Hematopoietic multipotent progenitor cell treated with erythropoietin and hydrocortisone succinate and interleukin-3 and kit ligand, for 15 days (in vitro differentiated cells): ENCODE results near the gene NLRP6.
"Not testable (repeated sequence)": the region's sequence is repeated elsewhere in the genome, so short reads cannot be mapped to it uniquely, and the experiment has no call there.

Experiments
- DNase-seq: peaks from one replicate; pipeline ENCODE4 v3.0.0-alpha.2; 2015; ENCODE audit warnings: low spot score

Gene NLRP6

GRCh38 chr11:325796-326591, 47.8 kb downstream of the NLRP6 start:
- no peak for DNase-seq

- no peak for DNase-seq
Observed at GRCh38 chr11:326592-326841, 48.3 kb downstream of the NLRP6 start.

DNA sequence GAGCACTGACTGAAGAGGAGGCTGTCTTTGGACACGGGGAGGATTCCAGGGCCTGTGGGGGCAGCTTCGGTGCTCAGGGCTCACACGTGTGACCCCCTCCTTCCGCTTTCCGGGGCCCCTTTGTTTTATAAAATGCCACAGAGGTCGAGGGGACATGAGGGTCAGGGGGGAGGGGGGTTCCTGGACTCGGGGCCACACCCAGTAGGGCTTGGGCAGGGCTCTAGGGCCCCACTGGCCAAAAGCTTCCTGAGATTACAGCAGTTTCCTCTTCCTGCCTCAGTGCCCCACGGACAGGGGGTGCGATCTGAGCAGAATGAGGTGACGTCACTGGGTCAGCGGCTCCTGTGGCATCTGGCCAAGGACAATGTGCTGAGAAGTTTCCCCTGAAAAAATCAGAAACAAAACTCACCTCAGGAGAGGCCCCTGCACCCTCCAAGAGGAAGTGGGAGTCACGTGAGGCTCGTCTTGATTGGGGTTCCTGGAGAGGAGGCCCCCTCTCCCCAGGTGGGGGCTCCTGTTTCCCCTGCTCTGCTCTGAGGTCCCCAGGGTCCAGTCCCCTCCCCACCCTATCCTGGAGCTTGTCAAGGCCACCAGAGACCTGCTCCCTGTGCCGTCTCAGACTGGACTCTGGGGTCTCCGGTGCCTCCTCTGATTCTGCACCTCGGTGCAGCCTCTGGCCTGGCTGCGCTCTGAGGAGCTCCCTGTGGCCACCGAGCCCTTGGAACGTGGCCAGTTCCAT, 48.8 kb downstream of the NLRP6 start:
- no peak for DNase-seq

GRCh38 chr11:327581-327923, 49.3 kb downstream of the NLRP6 start:
- no peak for DNase-seq

DNA sequence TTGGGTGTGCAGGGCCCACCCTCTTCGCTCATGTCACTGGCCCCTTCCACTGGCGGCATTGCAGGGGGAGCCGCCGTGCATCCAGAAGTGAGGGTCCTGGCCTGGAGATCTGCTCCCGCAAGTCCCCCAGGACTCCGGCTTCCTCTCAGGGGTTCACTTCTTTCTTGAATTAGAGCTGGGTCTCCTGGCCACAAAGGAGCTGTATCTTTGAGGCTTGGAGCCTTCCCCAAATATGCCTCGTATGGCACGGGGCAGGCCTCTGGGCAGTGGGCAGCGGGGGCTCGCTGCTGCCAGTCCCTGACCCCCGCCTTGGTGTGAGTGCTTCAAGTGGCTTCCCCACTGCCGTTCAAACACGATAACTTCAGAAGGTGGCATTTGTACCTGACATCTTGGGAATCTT, 49.8 kb downstream of the NLRP6 start:
- no peak for DNase-seq

DNA sequence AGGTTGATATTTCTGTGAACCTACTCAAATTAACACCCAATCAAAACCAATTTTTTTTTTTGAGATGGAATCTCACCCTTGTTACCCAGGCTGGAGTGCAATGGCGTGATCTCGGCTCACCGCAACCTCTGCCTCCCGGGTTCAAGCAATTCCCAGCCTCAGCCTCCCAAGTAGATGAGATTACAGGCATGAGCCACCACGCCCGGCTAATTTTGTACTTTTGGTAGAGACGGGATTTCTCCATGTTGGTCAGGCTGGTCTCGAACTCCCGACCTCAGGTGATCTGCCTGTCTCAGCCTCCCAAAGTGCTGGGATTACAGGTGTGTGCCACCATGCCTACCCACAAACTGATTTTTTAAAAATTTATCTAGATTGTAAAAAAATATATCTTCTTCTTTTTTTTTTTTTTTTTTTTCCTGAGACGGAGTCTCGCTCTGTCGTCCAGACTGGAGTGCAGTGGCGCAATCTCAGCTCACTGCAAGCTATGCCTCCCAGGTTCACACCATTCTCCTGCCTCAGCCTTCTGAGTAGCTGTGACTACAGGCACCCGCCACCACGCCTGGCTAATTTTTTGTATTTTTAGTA, 50.4 kb downstream of the NLRP6 start:
- not testable (repeated sequence) for DNase-seq

DNA sequence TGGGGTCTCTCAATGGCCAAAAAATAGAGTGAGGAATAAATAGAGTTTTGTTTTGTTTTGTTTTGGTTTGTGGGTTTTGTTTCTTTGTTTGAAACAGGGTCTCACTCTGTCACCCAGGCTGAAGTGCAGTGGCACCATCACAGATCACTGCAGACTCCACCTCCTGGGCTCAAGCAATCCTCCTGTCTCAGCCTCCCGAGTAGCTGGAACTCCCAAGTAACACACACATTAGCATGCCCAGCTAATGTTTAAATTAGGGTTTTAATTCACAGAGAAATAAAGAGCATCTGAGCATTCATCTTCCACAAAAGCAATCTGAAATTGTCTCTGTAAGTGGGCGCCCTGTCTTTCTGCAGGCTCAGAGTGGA, 51.7 kb downstream of the NLRP6 start:
- no peak for DNase-seq

GRCh38 chr11:330307-330693, 52.1 kb downstream of the NLRP6 start:
- DNase-seq: no peak

DNA sequence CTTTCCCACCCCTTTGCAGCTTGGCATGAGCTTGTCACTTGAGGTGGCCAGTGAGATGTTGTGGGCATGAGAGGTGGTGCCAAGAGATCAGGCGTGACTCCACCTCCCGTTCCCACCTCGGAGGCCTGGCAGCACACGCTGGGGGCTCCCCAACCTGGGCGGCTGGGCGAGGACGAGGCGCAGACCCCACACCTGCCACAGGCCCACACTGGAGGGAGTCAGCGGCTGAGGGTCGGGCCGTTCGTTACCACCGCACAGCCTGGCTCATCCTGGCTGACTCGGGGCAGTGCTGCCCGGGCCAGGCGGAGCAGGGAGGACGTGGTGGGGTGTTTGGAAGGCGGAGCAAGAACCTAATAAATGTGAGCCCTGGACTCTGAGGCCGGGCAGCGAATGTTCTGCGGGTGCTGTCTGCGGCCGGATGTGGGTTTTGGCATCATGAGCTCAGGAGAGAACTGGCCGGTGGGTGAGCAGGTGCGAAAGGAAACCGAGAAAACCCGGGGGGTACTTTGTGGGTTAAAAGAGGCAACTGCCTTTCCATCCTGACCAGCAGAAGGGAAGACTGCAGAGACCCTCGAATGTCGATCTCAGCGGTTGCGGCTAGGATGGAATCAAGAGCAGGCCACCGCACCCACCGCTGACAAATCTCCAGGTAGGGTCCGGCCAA, 52.6 kb downstream of the NLRP6 start:
- DNase-seq: no peak

- DNase-seq: no peak
Observed at GRCh38 chr11:331358-332060, 53.3 kb downstream of the NLRP6 start.

DNA sequence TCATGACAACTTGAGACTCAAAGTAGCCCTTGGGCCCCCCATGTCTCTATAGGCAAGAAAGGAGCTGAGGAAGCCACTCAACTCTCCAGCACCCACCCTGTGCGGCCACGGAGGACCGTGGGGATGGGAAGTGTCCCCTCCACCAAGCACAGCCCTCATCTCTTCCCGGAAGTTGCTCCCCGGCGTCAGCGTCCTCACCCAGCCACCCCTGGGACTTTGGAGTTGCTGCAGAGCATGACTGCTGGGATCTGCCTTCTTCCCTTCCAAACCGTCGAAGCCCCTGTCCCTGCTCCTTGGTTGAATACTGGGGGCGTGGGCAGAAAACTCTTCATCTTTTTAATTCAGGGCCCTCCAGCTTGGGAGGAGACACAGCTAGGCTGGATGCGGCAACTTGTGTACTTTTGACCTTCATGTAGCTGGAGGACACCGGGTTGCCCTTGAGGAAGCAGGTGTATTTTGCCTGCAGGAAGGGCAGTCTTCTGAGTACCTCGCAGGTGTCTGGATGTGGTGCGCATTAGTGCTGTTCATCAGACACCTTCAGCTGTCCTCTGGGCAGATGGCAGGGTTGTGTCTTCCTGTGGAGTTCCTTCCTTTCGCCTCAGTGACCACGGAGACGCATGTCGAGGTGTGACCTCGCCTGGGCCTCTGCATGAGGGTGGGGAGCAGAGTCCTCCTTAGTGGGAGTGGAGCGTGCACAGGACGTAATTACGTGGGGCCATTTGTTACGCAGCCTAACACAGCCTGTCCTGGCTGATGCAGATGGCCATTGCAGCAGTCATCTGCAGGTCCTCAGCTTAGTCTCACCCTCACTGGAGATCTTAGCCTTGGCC, 54.7 kb downstream of the NLRP6 start:
- DNase-seq: no peak

DNA sequence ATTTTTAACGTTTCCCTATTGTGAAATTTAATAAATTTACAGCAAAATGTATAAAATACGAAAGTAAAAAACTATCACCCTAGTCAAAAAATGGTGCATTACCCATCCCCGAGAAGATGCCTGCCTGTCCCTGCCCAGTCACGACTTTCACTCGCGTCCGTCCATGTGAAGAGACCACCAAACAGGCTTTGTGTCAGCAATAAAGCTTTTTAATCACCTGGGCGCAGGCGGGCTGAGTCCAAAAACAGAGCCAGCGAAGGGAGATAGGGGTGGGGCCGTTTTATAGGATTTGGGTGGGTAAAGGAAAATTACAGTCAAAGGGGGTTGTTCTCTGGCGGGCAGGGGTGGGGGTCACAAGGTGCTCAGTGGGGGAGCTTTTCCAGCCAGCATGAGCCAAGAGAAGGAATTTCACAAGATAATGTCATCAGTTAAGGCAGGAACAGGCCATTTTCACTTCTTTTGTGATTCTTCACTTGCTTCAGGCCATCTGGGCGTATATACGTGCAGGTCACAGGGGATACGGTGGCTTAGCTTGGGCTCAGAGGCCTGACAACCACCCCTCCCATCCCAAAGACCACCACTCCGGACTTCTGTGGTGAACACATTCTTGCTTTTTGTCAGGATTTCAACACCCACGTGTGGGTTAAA, 55.5 kb downstream of the NLRP6 start:
- not testable (repeated sequence) for DNase-seq

DNA sequence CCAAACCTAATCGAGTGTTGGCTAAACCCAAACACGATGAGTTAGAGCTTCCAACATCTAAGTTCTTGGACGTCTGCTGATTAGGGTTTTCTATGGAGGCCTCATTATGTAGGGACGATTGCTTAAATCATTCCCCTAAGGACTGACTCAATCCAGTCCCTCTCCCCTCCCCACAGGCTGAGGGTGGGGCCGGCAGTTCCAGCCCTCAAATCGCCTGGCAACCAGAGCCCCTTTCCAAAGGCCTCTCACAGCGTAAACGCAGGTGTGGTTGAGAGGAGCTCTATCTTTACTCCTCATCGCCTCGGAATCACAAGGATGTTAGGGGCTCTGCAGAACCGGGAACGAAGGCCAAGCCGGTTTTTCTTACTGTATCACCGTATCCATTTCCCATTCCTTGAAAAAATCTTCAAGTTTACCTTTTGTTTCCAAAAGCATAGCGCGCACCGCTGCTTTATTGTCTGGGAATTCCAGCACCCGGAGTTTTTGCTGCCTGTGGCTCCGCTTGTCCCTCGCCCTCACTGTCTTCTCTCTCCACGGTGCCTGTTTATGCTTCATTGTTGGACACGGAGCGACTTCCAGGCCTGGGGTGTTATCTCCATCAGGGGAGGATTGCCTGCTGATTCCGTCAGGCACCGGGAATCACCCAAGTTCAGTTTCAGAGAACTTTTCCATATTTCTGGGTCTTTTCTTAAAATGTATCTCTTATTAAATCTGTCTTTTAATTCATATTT, 56.2 kb downstream of the NLRP6 start:
- DNase-seq: no peak
